ENCODE results near the gene SCAMP4. TPM values are rescaled to one million over a fixed set of nuclear protein-coding genes. Genes with fewer than 3 reads are reported as not detected.

Gene SCAMP4
- total and polyA plus RNA-seq, 2 of the 13 experiments (the other 11 are each of a cell fraction or from before 2014, with no cell fraction given), result 10.7 to 13.7 TPM

- TF ChIP-seq REST (IDR thresholded peaks at IDR 0.05; ENCODE audit: borderline replicate concordance in 1 of 2, low read depth in 1 of 2, low read length in 2 of 2), result peak in 1 of 2 experiments; percentile 10; a peak in 1 of 4 replicates
- peak; percentile 57; the same call in 1 of the 2 replicates for TF ChIP-seq ZNF552 (CRISPR knock-in tag; IDR thresholded peaks at IDR 0.05; ENCODE audit: borderline replicate concordance)
- peak; percentile 44 for TF ChIP-seq RARA (CRISPR knock-in tag; IDR thresholded peaks at IDR 0.05)
- TF ChIP-seq ZNF687 (CRISPR knock-in tag; IDR thresholded peaks at IDR 0.05), result peak; percentile 61
- no peak for TF ChIP-seq PRMT3 (CRISPR knock-in tag; IDR thresholded peaks at IDR 0.05; ENCODE audit: borderline replicate concordance, low read depth)
- peak; percentile 88 for TF ChIP-seq RBFOX2 (IDR thresholded peaks at IDR 0.05; ENCODE audit: low read depth, low read length)
- no peak for TF ChIP-seq KDM1A (CRISPR knock-in tag; IDR thresholded peaks at IDR 0.05)
- TF ChIP-seq ZNF605 (CRISPR knock-in tag; IDR thresholded peaks at IDR 0.05), result peak; percentile 36; the same call in 1 of the 2 replicates
- TF ChIP-seq SALL2 (CRISPR knock-in tag; IDR thresholded peaks at IDR 0.05), result peak; percentile 65; the same call in 1 of the 2 replicates
- TF ChIP-seq ZNF781 (CRISPR knock-in tag; IDR thresholded peaks at IDR 0.05; ENCODE audit: borderline replicate concordance, not compliant biosample characterization), result no peak
- TF ChIP-seq TP53 (CRISPR knock-in tag; conservative IDR thresholded peaks at IDR 0.05), result no peak
- TF ChIP-seq PAWR (CRISPR knock-in tag; IDR thresholded peaks at IDR 0.05; ENCODE audit: borderline replicate concordance), result no peak
- TF ChIP-seq THAP11 (CRISPR knock-in tag; IDR thresholded peaks at IDR 0.05), result peak; percentile 54; the same call in 1 of the 2 replicates
- no peak for TF ChIP-seq RFX1 (IDR thresholded peaks at IDR 0.05)
- TF ChIP-seq NCOA2 (CRISPR knock-in tag; IDR thresholded peaks at IDR 0.05), result no peak
- TF ChIP-seq CBX1 (IDR thresholded peaks at IDR 0.05; ENCODE audit: low read depth), result peak; percentile 15
- peak; percentile 60; the same call in 1 of the 2 replicates for TF ChIP-seq MLX (CRISPR knock-in tag; IDR thresholded peaks at IDR 0.05)
- TF ChIP-seq ZSCAN25 (CRISPR knock-in tag; IDR thresholded peaks at IDR 0.05), result peak; percentile 54; the same call in 1 of the 2 replicates
- TF ChIP-seq NFRKB (IDR thresholded peaks at IDR 0.05), result no peak
- TF ChIP-seq ASH2L (IDR thresholded peaks at IDR 0.05; ENCODE audit: insufficient read length, low read depth, low read length), result peak; percentile 18
- TF ChIP-seq MEF2D (CRISPR knock-in tag; IDR thresholded peaks at IDR 0.05), result 0 out of 2 replicates have a peak, but pooled peaks have one; percentile 18
- TF ChIP-seq SKI (IDR thresholded peaks at IDR 0.05; ENCODE audit: partially characterized antibody), result peak; percentile 11
These were observed 41.3 kb upstream of the SCAMP4 start (continued) for GRCh38 chr19:1863638-1864479.

All from HepG2 (cell line).